Peyer's patch (tissue), 4 donors: Measurements from ENCODE around the gene PCDHB2. TPM values are rescaled to one million over a fixed set of nuclear protein-coding genes. Genes with fewer than 3 reads are reported as not detected.

Experiments used
- DNase-seq, 3 donors: peaks; one replicate each; pipeline ENCODE4 v3.0.0-alpha.2; 2017 to 2019
- H3K27ac ChIP-seq, 4 donors: fragments of 200-600 bp; sonication (generic); one replicate each; pipeline ENCODE4 v1.5.1; 2016 to 2019
- H3K27me3 ChIP-seq, 2 donors: fragments of 200-600 bp; sonication (generic); one replicate each; pipeline ENCODE4 v1.5.1; 2019
- H3K36me3 ChIP-seq, 3 donors: fragments of 200-600 bp; sonication (generic); one replicate each; pipeline ENCODE4 v1.5.1; 2016 to 2019
- H3K4me1 ChIP-seq, 4 donors: fragments of 200-600 bp; sonication (generic); one replicate each; pipeline ENCODE4 v1.5.1; 2016 to 2019
- H3K4me3 ChIP-seq, 4 donors: fragments of 200-600 bp; sonication (generic); 1 replicate in 3 of 4; 2 replicates in 1 of 4; pipeline ENCODE4 v1.5.1; 2016 to 2019; ENCODE audit warnings: mild to moderate bottlenecking in 1 of 4
- H3K9me3 ChIP-seq, 4 donors: fragments of 200-600 bp; sonication (generic); one replicate each; pipeline ENCODE4 v1.5.1; 2016 to 2019; ENCODE audit warnings: mild to moderate bottlenecking in 1 of 4
- CTCF ChIP-seq, 6 experiments: fragments of 450-650 bp in 4 of 6; fragments of 200-600 bp in 2 of 6; sonication (generic) in 1 of 6; IDR thresholded peaks; one replicate each; pipeline ENCODE4 v1.5.1; 2017 to 2019; ENCODE audit warnings: antibody characterized with exemption in 6 of 6, mild to moderate bottlenecking in 3 of 6, moderate library complexity in 1 of 6
- POLR2A ChIP-seq, 2 donors: fragments of 450-650 bp; IDR thresholded peaks; one replicate each; pipeline ENCODE4 v1.5.1; 2017; ENCODE audit warnings: antibody characterized with exemption in 2 of 2, mild to moderate bottlenecking in 2 of 2, moderate library complexity in 2 of 2
- total RNA-seq, 4 donors: library from RNA; depleted of rRNA; stranded (reverse); fragments of >200 nt; gene quantifications; one replicate each; pipeline ENCODE4 v1.1.0, GENCODE V29; 2016

Gene PCDHB2
- 1 to 10 TPM in 1 of 4 donors, under 1 TPM in 3; 0.35 to 1.3 (median 0.65) TPM for total RNA-seq

- Histone ChIP-seq H3K4me3 (peak within 1 kb of the TSS in 1 of 4 donors; percentile 19), H3K4me1 (no peaks in the 10 kb centered on the region), H3K27me3 (no peaks in the 10 kb centered on the region), H3K9me3 (peaks cover 0 to 10% (median 5%) of the 10 kb centered on the region in 4 donors), H3K36me3 (no peaks in the 10 kb centered on the region), H3K27ac (no peak within 1 kb of the TSS)
- TF ChIP-seq CTCF (IDR thresholded peaks at IDR 0.05) (no peak), POLR2A (IDR thresholded peaks at IDR 0.05) (no peak)
- DNase-seq, result no peak
Measured at GRCh38 chr5:141094481-141095262, at the start of gene PCDHB2. Gene PCDHB2, plus strand, starts transcription at chr5:141094615. Its CDS starts 176 bp downstream, at chr5:141094791.

GRCh38 chr5:141050622-141051520, 43.5 kb upstream of the PCDHB2 start, which contains the start of gene PCDHB1:
Gene PCDHB1, plus strand, starts transcription at chr5:141051374. Its CDS starts 97 bp downstream, at chr5:141051471.
- DNase-seq, result no peak
- Histone ChIP-seq H3K27me3 (no peaks in the 10 kb centered on the region), H3K27ac (no peak within 1 kb of the TSS), H3K4me3 (peak within 1 kb of the TSS in 3 of 4 donors; percentile 1 to 40 (median 36)), H3K4me1 (no peaks in the 10 kb centered on the region), H3K36me3 (no peaks in the 10 kb centered on the region), H3K9me3 (no peaks in the 10 kb centered on the region)
- TF ChIP-seq POLR2A (IDR thresholded peaks at IDR 0.05) (no peak), CTCF (IDR thresholded peaks at IDR 0.05) (no peak)

GRCh38 chr5:141051521-141051866, 42.9 kb upstream of the PCDHB2 start:
- Histone ChIP-seq H3K27ac (no peak overlapping the region), H3K9me3 (no peaks in the 10 kb centered on the region), H3K36me3 (no peaks in the 10 kb centered on the region), H3K27me3 (no peaks in the 10 kb centered on the region), H3K4me1 (no peaks in the 10 kb centered on the region), H3K4me3 (peak overlapping the region in 3 of 4 donors; percentile 1 to 40 (median 36))
- TF ChIP-seq POLR2A (IDR thresholded peaks at IDR 0.05) (no peak), CTCF (IDR thresholded peaks at IDR 0.05) (no peak)
- no peak for DNase-seq

- no peak for TF ChIP-seq POLR2A (IDR thresholded peaks at IDR 0.05)
- no peak for TF ChIP-seq CTCF (IDR thresholded peaks at IDR 0.05)
- Histone ChIP-seq H3K27me3 (no peaks in the 10 kb centered on the region), H3K4me3 (no peak overlapping the region), H3K27ac (no peak overlapping the region), H3K9me3 (no peaks in the 10 kb centered on the region), H3K4me1 (no peaks in the 10 kb centered on the region), H3K36me3 (no peaks in the 10 kb centered on the region)
- no peak for DNase-seq
Measured at GRCh38 chr5:141077826-141078225, 16.6 kb upstream of the PCDHB2 start.

- Histone ChIP-seq H3K36me3 (no peaks in the 10 kb centered on the region), H3K4me3 (no peak overlapping the region), H3K27ac (no peak overlapping the region), H3K4me1 (no peaks in the 10 kb centered on the region), H3K27me3 (no peaks in the 10 kb centered on the region), H3K9me3 (no peaks in the 10 kb centered on the region)
- TF ChIP-seq POLR2A (IDR thresholded peaks at IDR 0.05) (no peak), CTCF (IDR thresholded peaks at IDR 0.05) (no peak)
- DNase-seq, result no peak
Measured at GRCh38 chr5:141082228-141082627, 12.2 kb upstream of the PCDHB2 start.
